AG08396 (cell line): Measurements from ENCODE around the gene CFAP90.
A peak's percentile ranks its signal among the peaks of the same experiment; 100 is the strongest.

Source experiments
- DNase-seq: peaks from one replicate; pipeline ENCODE4 v3.0.0; 2012; ENCODE audit warnings: low spot score, mixed read lengths

The CFAP90 gene

GRCh38 chr5:7868427-7868772 lies 17.5 kb upstream of the CFAP90 start:
- DNase-seq: no peak

GRCh38 chr5:7867260-7867659 lies 16.3 kb upstream of the CFAP90 start:
- DNase-seq: no peak

GRCh38 chr5:7866196-7866595 lies 15.3 kb upstream of the CFAP90 start:
- DNase-seq: no peak

- DNase-seq: no peak
These were observed 7.1 kb upstream of the CFAP90 start for GRCh38 chr5:7857926-7858632.

- no peak for DNase-seq
These were observed 6.4 kb upstream of the CFAP90 start for GRCh38 chr5:7857361-7857760.

- peak; percentile 36 for DNase-seq
These were observed 5.9 kb upstream of the CFAP90 start for GRCh38 chr5:7856855-7857254.

GRCh38 chr5:7855611-7856010 lies 4.7 kb upstream of the CFAP90 start:
- DNase-seq: no peak

GRCh38 chr5:7852988-7853387 lies 2.1 kb upstream of the CFAP90 start:
- no peak for DNase-seq

GRCh38 chr5:7852542-7852941 lies 1.6 kb upstream of the CFAP90 start:
- DNase-seq: no peak

GRCh38 chr5:7851617-7852289 lies 820 bp upstream of the CFAP90 start:
- no peak for DNase-seq

GRCh38 chr5:7851240-7851592 lies 283 bp upstream of the CFAP90 start:
- no peak for DNase-seq

GRCh38 chr5:7849681-7850394 lies 1.1 kb downstream of the CFAP90 start:
- peak; percentile 32 for DNase-seq

- DNase-seq: no peak
These were observed 2.6 kb downstream of the CFAP90 start for GRCh38 chr5:7848296-7848695.

GRCh38 chr5:7846327-7846726 lies 4.6 kb downstream of the CFAP90 start:
- no peak for DNase-seq

GRCh38 chr5:7845557-7845956 lies 5.4 kb downstream of the CFAP90 start:
- no peak for DNase-seq

GRCh38 chr5:7844901-7845300 lies 6.0 kb downstream of the CFAP90 start:
- DNase-seq: no peak

GRCh38 chr5:7842531-7842930 lies 8.4 kb downstream of the CFAP90 start:
- no peak for DNase-seq

- DNase-seq: no peak
These were observed 13.5 kb downstream of the CFAP90 start for GRCh38 chr5:7837403-7837802.

GRCh38 chr5:7834982-7835381 lies 16.0 kb downstream of the CFAP90 start:
- DNase-seq: no peak

GRCh38 chr5:7828269-7828668 lies 22.7 kb downstream of the CFAP90 start:
- DNase-seq: no peak

GRCh38 chr5:7827610-7828009 lies 23.3 kb downstream of the CFAP90 start:
- DNase-seq: no peak

GRCh38 chr5:7825630-7826029 lies 25.3 kb downstream of the CFAP90 start:
- DNase-seq: no peak

GRCh38 chr5:7824995-7825394 lies 25.9 kb downstream of the CFAP90 start:
- DNase-seq: no peak
